K562 (cell line): ENCODE results near the gene GUK1. TPM values are rescaled to one million over a fixed set of nuclear protein-coding genes. Genes with fewer than 3 reads are reported as not detected.
A peak's percentile ranks its signal among the peaks of the same experiment; 100 is the strongest.

Experiments
- CEBPB ChIP-seq: fragments of 450-650 bp; IDR thresholded peaks from 2 replicates; pipeline ENCODE4 v1.6.1; 2016; ENCODE audit warnings: missing genetic modification characterization, missing compliant biosample characterization
- CHD1 ChIP-seq: fragments of 200-600 bp; sonication (generic); IDR thresholded peaks from one replicate; pipeline ENCODE4 v1.6.1; 2012; ENCODE audit warnings: mild to moderate bottlenecking, moderate library complexity, low read length, inconsistent platforms
- CTBP1 ChIP-seq: fragments of 450-650 bp; IDR thresholded peaks from 2 replicates; pipeline ENCODE4 v1.6.1; 2016; ENCODE audit warnings: borderline replicate concordance
- NFIC ChIP-seq: fragments of 450-650 bp; IDR thresholded peaks from 2 replicates; pipeline ENCODE4 v1.6.1; 2017; ENCODE audit warnings: mild to moderate bottlenecking, inconsistent platforms
- NFYB ChIP-seq: IDR thresholded peaks from 2 replicates; pipeline ENCODE4 v1.6.1; 2011; ENCODE audit warnings: mild to moderate bottlenecking, moderate library complexity; ENCODE audit not compliant: insufficient read length; ENCODE audit errors: extremely low read depth
- SMARCA5 ChIP-seq: fragments of 450-650 bp; IDR thresholded peaks from 2 replicates; pipeline ENCODE4 v1.6.1; 2016
- TBL1XR1 ChIP-seq, 2 experiments: IDR thresholded peaks; 2 replicates each; pipeline ENCODE4 v1.6.1; 2012; ENCODE audit warnings: improper control_type of control experiment in 2 of 2, low read length in 2 of 2, mild to moderate bottlenecking in 1 of 2
- ZNF354B ChIP-seq: fragments of 250-450 bp; sonication (Bioruptor Pico); IDR thresholded peaks from 2 replicates; pipeline ENCODE4 v1.4.0; 2020
- polyA plus RNA-seq, 8 experiments: library from polyadenylated mRNA; depleted of rRNA in 4 of 8; stranded (reverse) in 5 of 8; unstranded in 3 of 8; fragments of >200 nt; fragmentation: Nextera tagmentation in 2 of 8; fragmentation: Illumina TruSeq in 1 of 8; extraction: Ambion mirVana in 2 of 8; extraction: Trizol in 1 of 8; gene quantifications; 2 replicates each; pipeline versions ENCODE4 v1.2.1 to v1.2.3, GENCODE V29; 2011 to 2014; ENCODE audit warnings: inconsistent platforms in 1 of 8, missing spikeins in 1 of 8
- total RNA-seq, 7 experiments: library from RNA; depleted of rRNA in 6 of 7; stranded (reverse); fragments of >200 nt in 6 of 7; fragmentation: Illumina TruSeq in 2 of 7; extraction: Trizol in 2 of 7; gene quantifications; 2 replicates each; pipeline versions ENCODE4 v1.2.1 to v1.2.3, GENCODE V29; 2011 to 2021; ENCODE audit warnings: low replicate concordance in 1 of 7
- TF ChIP-seq, protein P1 (sequence below), 2 experiments: fragments of 450-650 bp; IDR thresholded peaks; 2 replicates each; pipeline ENCODE4 v1.6.1; 2016; ENCODE audit warnings: mild to moderate bottlenecking in 2 of 2, borderline replicate concordance in 1 of 2, low read depth in 1 of 2, moderate library complexity in 1 of 2
- TF ChIP-seq, protein P2 (sequence below): fragments of 250-450 bp; sonication (Bioruptor Pico); IDR thresholded peaks from 2 replicates; pipeline ENCODE4 v1.5.0; 2021; ENCODE audit warnings: mild to moderate bottlenecking, borderline replicate concordance
- TF ChIP-seq, protein P3 (sequence below): fragments of 250-450 bp; sonication (Bioruptor Pico); IDR thresholded peaks from 2 replicates; pipeline ENCODE4 v1.8.0; 2022; ENCODE audit warnings: moderate library complexity, mild to moderate bottlenecking, inconsistent platforms
- TF ChIP-seq, protein P4 (sequence below): fragments of 450-650 bp; IDR thresholded peaks from 2 replicates; pipeline ENCODE4 v1.6.1; 2016; ENCODE audit warnings: mild to moderate bottlenecking

Gene GUK1
- total and polyA plus RNA-seq, 9 of the 15 experiments (the other 6 are each of a cell fraction or from before 2014, with no cell fraction given): 7.0 to 331 (median 132) TPM

DNA sequence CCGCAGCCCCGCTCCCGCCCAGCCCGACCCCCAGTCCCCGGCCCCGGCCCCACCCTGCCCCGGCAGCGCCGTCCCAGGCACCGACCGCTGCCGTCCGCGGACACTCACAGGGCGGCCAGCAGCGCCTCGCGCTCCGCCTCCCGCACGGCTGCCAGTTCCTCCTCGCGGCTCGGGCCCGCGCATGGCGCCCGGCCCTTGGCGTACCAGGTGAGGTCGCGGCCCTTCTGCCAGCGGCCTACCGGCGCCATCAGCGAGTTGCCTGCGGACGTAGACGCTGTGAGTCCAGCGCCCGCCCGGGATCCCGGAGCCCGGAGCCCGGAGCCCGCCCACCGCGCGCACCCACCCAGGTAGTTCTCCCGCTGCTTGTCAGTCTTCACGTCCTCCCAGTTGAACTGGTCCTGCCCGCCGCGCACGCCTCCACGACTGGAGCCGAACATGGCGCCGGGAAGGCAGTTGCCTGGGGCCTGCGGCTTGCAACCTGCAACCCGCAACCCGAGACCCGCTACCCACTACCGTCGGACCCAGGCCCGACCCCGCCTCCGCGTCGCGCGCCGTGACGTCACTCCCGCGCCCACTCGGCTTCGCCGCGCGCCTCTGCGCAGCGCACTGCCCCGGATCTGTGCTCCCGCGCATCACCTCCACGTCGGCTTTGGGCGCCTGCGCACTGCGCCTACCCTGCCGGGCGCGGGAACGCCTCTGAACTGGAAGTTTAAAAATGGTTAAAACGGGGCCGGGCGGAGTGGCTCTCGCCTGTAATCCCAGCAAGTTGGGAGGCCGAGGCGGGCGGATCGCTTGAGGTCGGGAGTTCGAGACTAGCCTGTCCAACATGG is 37.1 kb upstream of the GUK1 start, which contains the start of gene C1orf35 (continued):
- TF ChIP-seq, protein P1, sequence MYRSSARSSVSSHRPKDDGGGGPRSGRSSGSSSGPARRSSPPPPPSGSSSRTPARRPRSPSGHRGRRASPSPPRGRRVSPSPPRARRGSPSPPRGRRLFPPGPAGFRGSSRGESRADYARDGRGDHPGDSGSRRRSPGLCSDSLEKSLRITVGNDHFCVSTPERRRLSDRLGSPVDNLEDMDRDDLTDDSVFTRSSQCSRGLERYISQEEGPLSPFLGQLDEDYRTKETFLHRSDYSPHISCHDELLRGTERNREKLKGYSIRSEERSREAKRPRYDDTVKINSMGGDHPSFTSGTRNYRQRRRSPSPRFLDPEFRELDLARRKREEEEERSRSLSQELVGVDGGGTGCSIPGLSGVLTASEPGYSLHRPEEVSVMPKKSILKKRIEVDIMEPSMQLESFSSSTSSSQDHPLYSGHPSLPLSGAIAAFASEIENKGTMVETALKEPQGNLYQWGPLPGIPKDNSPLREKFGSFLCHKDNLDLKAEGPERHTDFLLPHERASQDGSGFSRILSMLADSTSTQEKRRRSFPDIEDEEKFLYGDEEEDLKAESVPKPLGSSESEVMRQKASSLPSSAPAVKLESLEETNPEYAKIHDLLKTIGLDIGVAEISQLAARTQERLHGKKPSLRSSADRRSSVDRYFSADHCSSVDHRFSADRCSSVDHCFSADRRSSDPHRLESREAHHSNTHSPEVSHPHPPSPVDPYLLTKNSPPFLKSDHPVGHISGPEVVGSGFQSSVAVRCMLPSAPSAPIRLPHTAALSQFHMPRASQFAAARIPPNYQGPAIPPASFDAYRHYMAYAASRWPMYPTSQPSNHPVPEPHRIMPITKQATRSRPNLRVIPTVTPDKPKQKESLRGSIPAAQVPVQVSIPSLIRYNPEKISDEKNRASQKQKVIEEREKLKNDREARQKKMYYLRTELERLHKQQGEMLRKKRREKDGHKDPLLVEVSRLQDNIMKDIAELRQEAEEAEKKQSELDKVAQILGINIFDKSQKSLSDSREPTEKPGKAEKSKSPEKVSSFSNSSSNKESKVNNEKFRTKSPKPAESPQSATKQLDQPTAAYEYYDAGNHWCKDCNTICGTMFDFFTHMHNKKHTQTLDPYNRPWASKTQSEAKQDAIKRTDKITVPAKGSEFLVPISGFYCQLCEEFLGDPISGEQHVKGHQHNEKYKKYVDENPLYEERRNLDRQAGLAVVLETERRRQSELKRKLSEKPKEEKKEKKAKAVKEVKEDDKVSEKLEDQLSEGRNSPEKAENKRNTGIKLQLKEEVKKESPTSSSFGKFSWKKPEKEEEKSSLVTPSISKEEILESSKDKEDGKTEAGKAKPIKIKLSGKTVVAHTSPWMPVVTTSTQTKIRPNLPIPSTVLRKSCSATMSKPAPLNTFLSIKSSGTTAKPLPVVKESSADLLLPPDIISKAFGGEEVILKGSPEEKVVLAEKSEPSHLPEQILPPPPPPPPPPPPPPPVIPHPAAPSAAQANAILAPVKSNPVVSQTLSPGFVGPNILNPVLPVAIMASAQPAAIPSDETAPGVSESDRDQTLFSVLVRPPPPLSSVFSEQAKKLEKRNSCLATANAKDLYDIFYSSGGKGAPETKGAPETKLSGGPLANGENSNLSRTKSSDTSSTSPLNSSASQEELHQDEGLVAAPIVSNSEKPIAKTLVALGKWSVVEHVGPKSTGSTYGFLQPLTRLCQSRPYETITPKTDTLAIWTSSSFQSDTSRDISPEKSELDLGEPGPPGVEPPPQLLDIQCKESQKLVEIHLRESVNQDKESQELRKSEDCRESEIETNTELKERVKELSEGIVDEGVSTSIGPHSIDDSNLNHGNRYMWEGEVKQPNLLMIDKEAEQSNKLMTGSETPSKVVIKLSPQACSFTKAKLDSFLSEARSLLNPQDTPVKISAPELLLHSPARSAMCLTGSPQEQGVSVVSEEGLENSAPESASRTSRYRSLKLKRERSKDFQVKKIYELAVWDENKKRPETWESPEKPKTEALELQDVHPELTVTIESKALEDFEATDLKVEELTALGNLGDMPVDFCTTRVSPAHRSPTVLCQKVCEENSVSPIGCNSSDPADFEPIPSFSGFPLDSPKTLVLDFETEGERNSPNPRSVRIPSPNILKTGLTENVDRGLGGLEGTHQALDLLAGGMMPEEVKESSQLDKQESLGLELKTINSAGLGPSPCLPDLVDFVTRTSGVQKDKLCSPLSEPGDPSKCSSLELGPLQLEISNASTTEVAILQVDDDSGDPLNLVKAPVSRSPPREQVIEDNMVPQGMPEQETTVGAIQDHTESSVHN (IDR thresholded peaks at IDR 0.05; ENCODE audit: borderline replicate concordance in 1 of 2, low read depth in 1 of 2): no peak
- TF ChIP-seq, protein P2, sequence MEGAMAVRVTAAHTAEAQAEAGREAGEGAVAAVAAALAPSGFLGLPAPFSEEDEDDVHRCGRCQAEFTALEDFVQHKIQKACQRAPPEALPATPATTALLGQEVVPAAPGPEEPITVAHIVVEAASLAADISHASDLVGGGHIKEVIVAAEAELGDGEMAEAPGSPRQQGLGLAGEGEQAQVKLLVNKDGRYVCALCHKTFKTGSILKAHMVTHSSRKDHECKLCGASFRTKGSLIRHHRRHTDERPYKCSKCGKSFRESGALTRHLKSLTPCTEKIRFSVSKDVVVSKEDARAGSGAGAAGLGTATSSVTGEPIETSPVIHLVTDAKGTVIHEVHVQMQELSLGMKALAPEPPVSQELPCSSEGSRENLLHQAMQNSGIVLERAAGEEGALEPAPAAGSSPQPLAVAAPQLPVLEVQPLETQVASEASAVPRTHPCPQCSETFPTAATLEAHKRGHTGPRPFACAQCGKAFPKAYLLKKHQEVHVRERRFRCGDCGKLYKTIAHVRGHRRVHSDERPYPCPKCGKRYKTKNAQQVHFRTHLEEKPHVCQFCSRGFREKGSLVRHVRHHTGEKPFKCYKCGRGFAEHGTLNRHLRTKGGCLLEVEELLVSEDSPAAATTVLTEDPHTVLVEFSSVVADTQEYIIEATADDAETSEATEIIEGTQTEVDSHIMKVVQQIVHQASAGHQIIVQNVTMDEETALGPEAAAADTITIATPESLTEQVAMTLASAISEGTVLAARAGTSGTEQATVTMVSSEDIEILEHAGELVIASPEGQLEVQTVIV: no peak
- TF ChIP-seq CHD1: no peak
- TF ChIP-seq NFYB: no peak
- peak in 1 of 2 experiments; percentile 91; a peak in 2 of 4 replicates for TF ChIP-seq TBL1XR1 (IDR thresholded peaks at IDR 0.05; ENCODE audit: low read length in 2 of 2)
- TF ChIP-seq NFIC: peak; percentile 67
- TF ChIP-seq CEBPB (tag): no peak
- TF ChIP-seq ZNF354B (CRISPR knock-in tag): no peak
- TF ChIP-seq SMARCA5: no peak
- TF ChIP-seq, protein P3, sequence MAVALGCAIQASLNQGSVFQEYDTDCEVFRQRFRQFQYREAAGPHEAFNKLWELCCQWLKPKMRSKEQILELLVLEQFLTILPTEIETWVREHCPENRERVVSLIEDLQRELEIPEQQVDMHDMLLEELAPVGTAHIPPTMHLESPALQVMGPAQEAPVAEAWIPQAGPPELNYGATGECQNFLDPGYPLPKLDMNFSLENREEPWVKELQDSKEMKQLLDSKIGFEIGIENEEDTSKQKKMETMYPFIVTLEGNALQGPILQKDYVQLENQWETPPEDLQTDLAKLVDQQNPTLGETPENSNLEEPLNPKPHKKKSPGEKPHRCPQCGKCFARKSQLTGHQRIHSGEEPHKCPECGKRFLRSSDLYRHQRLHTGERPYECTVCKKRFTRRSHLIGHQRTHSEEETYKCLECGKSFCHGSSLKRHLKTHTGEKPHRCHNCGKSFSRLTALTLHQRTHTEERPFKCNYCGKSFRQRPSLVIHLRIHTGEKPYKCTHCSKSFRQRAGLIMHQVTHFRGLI (CRISPR knock-in tag): no peak
- TF ChIP-seq, protein P4, sequence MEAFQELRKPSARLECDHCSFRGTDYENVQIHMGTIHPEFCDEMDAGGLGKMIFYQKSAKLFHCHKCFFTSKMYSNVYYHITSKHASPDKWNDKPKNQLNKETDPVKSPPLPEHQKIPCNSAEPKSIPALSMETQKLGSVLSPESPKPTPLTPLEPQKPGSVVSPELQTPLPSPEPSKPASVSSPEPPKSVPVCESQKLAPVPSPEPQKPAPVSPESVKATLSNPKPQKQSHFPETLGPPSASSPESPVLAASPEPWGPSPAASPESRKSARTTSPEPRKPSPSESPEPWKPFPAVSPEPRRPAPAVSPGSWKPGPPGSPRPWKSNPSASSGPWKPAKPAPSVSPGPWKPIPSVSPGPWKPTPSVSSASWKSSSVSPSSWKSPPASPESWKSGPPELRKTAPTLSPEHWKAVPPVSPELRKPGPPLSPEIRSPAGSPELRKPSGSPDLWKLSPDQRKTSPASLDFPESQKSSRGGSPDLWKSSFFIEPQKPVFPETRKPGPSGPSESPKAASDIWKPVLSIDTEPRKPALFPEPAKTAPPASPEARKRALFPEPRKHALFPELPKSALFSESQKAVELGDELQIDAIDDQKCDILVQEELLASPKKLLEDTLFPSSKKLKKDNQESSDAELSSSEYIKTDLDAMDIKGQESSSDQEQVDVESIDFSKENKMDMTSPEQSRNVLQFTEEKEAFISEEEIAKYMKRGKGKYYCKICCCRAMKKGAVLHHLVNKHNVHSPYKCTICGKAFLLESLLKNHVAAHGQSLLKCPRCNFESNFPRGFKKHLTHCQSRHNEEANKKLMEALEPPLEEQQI: no peak
- TF ChIP-seq CTBP1: peak; percentile 94
